H1 (cell line): ENCODE measurements around the gene KLHL8. TPM values are rescaled to one million over a fixed set of nuclear protein-coding genes. Genes with fewer than 3 reads are reported as not detected.

Experiments
- CTCF ChIA-PET: fragments of 300-600 bp; sonication (Branson Sonifier 250); formaldehyde crosslinking; loops from one replicate; lab custom pipeline; 2021; ENCODE audit not compliant: partially characterized antibody; lab: Charles Lee
- POLR2A ChIA-PET: fragments of 300-600 bp; sonication (Branson Sonifier 250); formaldehyde crosslinking; loops from one replicate; lab custom pipeline; 2021; ENCODE audit warnings: inconsistent platforms; ENCODE audit not compliant: partially characterized antibody; lab: Charles Lee
- DNase-seq, 2 experiments: peaks; one replicate each; pipeline versions ENCODE4 v3.0.0 to v3.0.0-alpha.2; 2010 to 2022; ENCODE audit warnings: low spot score in 2 of 2, low read depth in 1 of 2, mixed read lengths in 1 of 2
- FAIRE-seq: peaks from 2 replicates; lab custom pipeline; 2011; peaks lifted over from hg19 to GRCh38; lab: Jason Lieb, UNC
- H2AFZ ChIP-seq: 2 replicates; pipeline ENCODE4 v1.8.1; 2012; ENCODE audit warnings: low read length, inconsistent platforms
- H2AK5ac ChIP-seq: 2 replicates; pipeline ENCODE4 v1.6.1; 2013; ENCODE audit warnings: low read depth, low read length
- H2BK120ac ChIP-seq: replicated peaks from 2 replicates; pipeline ENCODE3; 2013; ENCODE audit warnings: low read depth, low read length, inconsistent platforms
- H2BK12ac ChIP-seq: 2 replicates; pipeline ENCODE4 v1.6.1; 2013; ENCODE audit warnings: low read depth, low read length
- H2BK15ac ChIP-seq: 2 replicates; pipeline ENCODE4 v1.6.1; 2013; ENCODE audit warnings: low read length
- H2BK20ac ChIP-seq: 2 replicates; pipeline ENCODE4 v1.6.1; 2013; ENCODE audit warnings: low read length
- H2BK5ac ChIP-seq: 2 replicates; pipeline ENCODE4 v1.6.1; 2013; ENCODE audit warnings: low read depth, low read length
- H3K14ac ChIP-seq: 2 replicates; pipeline ENCODE4 v1.6.1; 2013; ENCODE audit warnings: inconsistent platforms; ENCODE audit not compliant: insufficient read length
- H3K18ac ChIP-seq: 2 replicates; pipeline ENCODE4 v1.6.1; 2013; ENCODE audit warnings: low read length; ENCODE audit errors: extremely low read depth
- H3K23ac ChIP-seq: 2 replicates; pipeline ENCODE4 v1.6.1; 2013; ENCODE audit warnings: inconsistent platforms; ENCODE audit not compliant: insufficient read length
- H3K23me2 ChIP-seq: 2 replicates; pipeline ENCODE4 v1.6.1; 2013; ENCODE audit warnings: low read depth, low read length
- H3K27ac ChIP-seq: 2 replicates; pipeline ENCODE4 v1.6.1; 2011; ENCODE audit warnings: low read depth, low read length, inconsistent platforms
- H3K27me3 ChIP-seq, 4 experiments: replicated peaks in 1 of 4; 1 replicate in 1 of 4; 2 replicates in 3 of 4; pipeline versions ENCODE4 v1.6.1 to v1.8.1; 2011 to 2013; ENCODE audit warnings: low read length in 3 of 4, mild to moderate bottlenecking in 3 of 4, inconsistent platforms in 2 of 4, mixed read lengths in 2 of 4, moderate library complexity in 1 of 4; ENCODE audit not compliant: control insufficient read depth in 3 of 4, insufficient read depth in 3 of 4; ENCODE audit errors: extremely low read depth in 1 of 4
- H3K36me3 ChIP-seq, 4 experiments: 2 replicates each; pipeline versions ENCODE4 v1.6.1 to v1.8.1; 2011 to 2013; ENCODE audit warnings: mild to moderate bottlenecking in 4 of 4, low read length in 3 of 4, moderate library complexity in 2 of 4, control low read depth in 1 of 4, inconsistent platforms in 1 of 4; ENCODE audit not compliant: insufficient read depth in 4 of 4, control insufficient read depth in 2 of 4
- H3K4ac ChIP-seq: replicated peaks from 2 replicates; pipeline ENCODE3; 2013; ENCODE audit warnings: low read length, low read depth, mixed read lengths, inconsistent platforms; ENCODE audit not compliant: insufficient read length
- H3K4me1 ChIP-seq, 4 experiments: replicated peaks in 1 of 4; 1 replicate in 1 of 4; 2 replicates in 3 of 4; pipeline versions ENCODE4 v1.6.1 to v1.8.1; 2011 to 2013; ENCODE audit warnings: low read length in 3 of 4, inconsistent platforms in 2 of 4, mixed read lengths in 1 of 4; ENCODE audit not compliant: insufficient read depth in 4 of 4, control insufficient read depth in 3 of 4
- H3K4me2 ChIP-seq, 2 experiments: 2 replicates each; pipeline versions ENCODE4 v1.6.1 to v1.8.1; 2011 to 2013; ENCODE audit warnings: low read depth in 2 of 2, low read length in 2 of 2, control low read depth in 1 of 2, inconsistent platforms in 1 of 2, mild to moderate bottlenecking in 1 of 2; ENCODE audit not compliant: insufficient read depth in 1 of 2
- H3K4me3 ChIP-seq, 4 experiments: fragments of 200-600, 300-600 bp in 1 of 4; sonication (generic), shearing (Covaris generic), sonication (Bioruptor Twin) in 1 of 4; 2 replicates each; pipeline versions ENCODE4 v1.5.1 to v1.8.1; 2011 to 2016; ENCODE audit warnings: low read length in 4 of 4, low read depth in 3 of 4, control low read depth in 2 of 4, inconsistent platforms in 2 of 4, mild to moderate bottlenecking in 2 of 4, mixed read lengths in 1 of 4, moderate library complexity in 1 of 4; ENCODE audit not compliant: insufficient read depth in 2 of 4; ENCODE audit errors: extremely low read depth in 1 of 4
- H3K56ac ChIP-seq: replicated peaks from 2 replicates; pipeline ENCODE3; 2013; ENCODE audit warnings: low read depth, mild to moderate bottlenecking, mixed read lengths, low read length, inconsistent platforms; ENCODE audit not compliant: insufficient read length
- H3K79me1 ChIP-seq: 2 replicates; pipeline ENCODE4 v1.6.1; 2013; ENCODE audit warnings: low read depth, low read length, control low read depth
- H3K79me2 ChIP-seq, 2 experiments: 2 replicates each; pipeline versions ENCODE4 v1.6.1 to v1.8.1; 2012 to 2013; ENCODE audit warnings: low read length in 2 of 2, mild to moderate bottlenecking in 2 of 2, inconsistent platforms in 1 of 2; ENCODE audit not compliant: insufficient read depth in 2 of 2, control insufficient read depth in 1 of 2
- H3K9ac ChIP-seq, 4 experiments: replicated peaks in 1 of 4; 1 replicate in 1 of 4; 2 replicates in 3 of 4; pipeline versions ENCODE4 v1.6.1 to v1.8.1; 2011 to 2013; ENCODE audit warnings: low read depth in 3 of 4, low read length in 3 of 4, control low read depth in 2 of 4, mild to moderate bottlenecking in 2 of 4, moderate library complexity in 2 of 4, inconsistent platforms in 1 of 4; ENCODE audit errors: extremely low read depth in 1 of 4
- H3K9me3 ChIP-seq, 2 experiments: 2 replicates each; pipeline versions ENCODE4 v1.6.1 to v1.8.1; 2012 to 2013; ENCODE audit warnings: mild to moderate bottlenecking in 2 of 2, moderate library complexity in 2 of 2, control low read depth in 1 of 2, inconsistent platforms in 1 of 2, low read depth in 1 of 2, low read length in 1 of 2, mixed read lengths in 1 of 2; ENCODE audit not compliant: insufficient read depth in 2 of 2
- H4K20me1 ChIP-seq, 2 experiments: replicated peaks in 1 of 2; 2 replicates each; pipeline versions ENCODE3 to v1.8.1; 2011 to 2013; ENCODE audit warnings: inconsistent platforms in 2 of 2, low read length in 2 of 2, mild to moderate bottlenecking in 1 of 2; ENCODE audit not compliant: insufficient read depth in 2 of 2, control insufficient read depth in 1 of 2
- H4K5ac ChIP-seq: 2 replicates; pipeline ENCODE4 v1.6.1; 2013; ENCODE audit warnings: low read length, low read depth, mixed read lengths, inconsistent platforms; ENCODE audit not compliant: insufficient read length
- H4K8ac ChIP-seq: 2 replicates; pipeline ENCODE4 v1.8.0; 2013; ENCODE audit warnings: mild to moderate bottlenecking, moderate library complexity, low read length, inconsistent platforms; ENCODE audit not compliant: insufficient read depth; ENCODE audit errors: extremely low read depth
- H4K91ac ChIP-seq: replicated peaks from 2 replicates; pipeline ENCODE3; 2013; ENCODE audit warnings: low read length, mixed read lengths, inconsistent platforms; ENCODE audit not compliant: insufficient read length
- BACH1 ChIP-seq: IDR thresholded peaks from 2 replicates; pipeline ENCODE4 v1.6.1; 2012; ENCODE audit warnings: low read length, improper control_type of control experiment
- EP300 ChIP-seq, 2 experiments: IDR thresholded peaks; 1 replicate in 1 of 2; 2 replicates in 1 of 2; pipeline ENCODE4 v1.6.1; 2011 to 2012; ENCODE audit warnings: low read depth in 2 of 2, low read length in 2 of 2, mild to moderate bottlenecking in 2 of 2, borderline replicate concordance in 1 of 2, inconsistent platforms in 1 of 2, moderate library complexity in 1 of 2
- FOSL1 ChIP-seq: IDR thresholded peaks from 2 replicates; pipeline ENCODE4 v1.6.1; 2011; ENCODE audit warnings: mild to moderate bottlenecking, low read depth, low read length, moderate library complexity; ENCODE audit not compliant: insufficient read depth
- KDM5A ChIP-seq: fragments of 200-600 bp; IDR thresholded peaks from 2 replicates; pipeline ENCODE4 v1.7.1; 2012; ENCODE audit warnings: mild to moderate bottlenecking, low read length, inconsistent platforms, mixed read lengths
- MAFK ChIP-seq: IDR thresholded peaks from 2 replicates; pipeline ENCODE4 v1.6.1; 2012; ENCODE audit warnings: low read depth, mild to moderate bottlenecking, improper control_type of control experiment, low read length
- MAX ChIP-seq: IDR thresholded peaks from 2 replicates; pipeline ENCODE4 v1.6.1; 2012; ENCODE audit warnings: inconsistent platforms
- POLR2AphosphoS5 ChIP-seq: IDR thresholded peaks from 2 replicates; pipeline ENCODE4 v1.6.1; 2011; ENCODE audit warnings: low read depth, low read length
- RBBP5 ChIP-seq: IDR thresholded peaks from 2 replicates; pipeline ENCODE4 v1.7.1; 2012; ENCODE audit warnings: low read depth, mild to moderate bottlenecking, inconsistent platforms, low read length, moderate library complexity, borderline replicate concordance
- RXRA ChIP-seq: IDR thresholded peaks from 2 replicates; pipeline ENCODE4 v1.6.1; 2011; ENCODE audit warnings: low read depth, mild to moderate bottlenecking, low read length, moderate library complexity; ENCODE audit not compliant: insufficient read depth
- TBP ChIP-seq: IDR thresholded peaks from 2 replicates; pipeline ENCODE4 v1.6.1; 2011; ENCODE audit warnings: low read depth, low read length, improper control_type of control experiment
- USF2 ChIP-seq: IDR thresholded peaks from 2 replicates; pipeline ENCODE4 v1.6.1; 2011; ENCODE audit warnings: low read length, improper control_type of control experiment
- ZNF274 ChIP-seq: IDR thresholded peaks from 2 replicates; pipeline ENCODE4 v1.7.0; 2012; ENCODE audit warnings: low read length, borderline replicate concordance; ENCODE audit errors: extremely low read depth
- WGBS, 2 experiments: shearing (Covaris generic) in 1 of 2; methylation state at CpG; one replicate each; pipeline versions ENCODE4 v1.1.6 to v1.1.7; 2013 to 2015; ENCODE audit warnings: low lambda C conversion rate in 2 of 2, mixed read lengths in 2 of 2, inconsistent platforms in 1 of 2, low coverage in 1 of 2, missing lambda C conversion rate in 1 of 2; ENCODE audit not compliant: insufficient replicate concordance in 2 of 2, insufficient coverage in 1 of 2, insufficient read length in 1 of 2; ENCODE audit errors: extremely low coverage in 1 of 2, missing lambda C conversion rate in 1 of 2; 5-methylcytosine and 5-hydroxymethylcytosine counted together
- polyA plus RNA-seq, 7 experiments: library from polyadenylated mRNA; depleted of rRNA in 3 of 7; stranded (reverse) in 5 of 7; unstranded in 2 of 7; fragments of >200 nt in 5 of 7; fragments of 200-250 nt in 2 of 7; gene quantifications; 1 replicate in 5 of 7; 2 replicates in 1 of 7; 4 replicates in 1 of 7; pipeline versions ENCODE4 v1.2.1 to v1.2.3, GENCODE V29; 2011 to 2013; ENCODE audit warnings: missing spikeins in 2 of 7, mixed read lengths in 2 of 7
- total RNA-seq: library from RNA; stranded (reverse); fragmentation: NEBNext Ultra II Directional; extraction: Animal tissue kit (Norgen Biotek cat#: 25700); gene quantifications from 2 replicates; pipeline ENCODE4 v1.2.1, GENCODE V29; 2021

The KLHL8 gene
- total and polyA plus RNA-seq, 2 of the 8 experiments (the other 6 are each of a cell fraction or from before 2014, with no cell fraction given), result 0.94 to 8.1 TPM

GRCh38 chr4:87225936-87226335, 5.5 kb upstream of the KLHL8 start:
- Histone ChIP-seq H2BK12ac (no peak overlapping the region), H3K4me3 (no peak overlapping the region), H2BK20ac (no peak overlapping the region), H2BK15ac (no peak overlapping the region), H2BK5ac (no peak overlapping the region), H3K27me3 (no peaks in the 10 kb centered on the region), H3K23me2 (no peaks in the 10 kb centered on the region), H3K79me2 (no peaks in the 10 kb centered on the region), H3K79me1 (no peaks in the 10 kb centered on the region), H2BK120ac (no peak overlapping the region), H2AFZ (no peak overlapping the region), H3K23ac (no peak overlapping the region), H4K8ac (no peak overlapping the region), H3K27ac (no peak overlapping the region), H3K36me3 (no peaks in the 10 kb centered on the region; a peak in 1 of 8 replicates), H2AK5ac (no peak overlapping the region), H3K18ac (no peak overlapping the region), H4K5ac (no peak overlapping the region), H3K4ac (no peak overlapping the region), H3K9ac (no peak overlapping the region), H3K56ac (no peak overlapping the region), H3K4me1 (no peaks in the 10 kb centered on the region), H4K20me1 (no peaks in the 10 kb centered on the region), H3K9me3 (no peaks in the 10 kb centered on the region), H3K14ac (no peak overlapping the region), H3K4me2 (no peak overlapping the region), H4K91ac (no peak overlapping the region)
- FAIRE-seq, result no peak
- POLR2A ChIA-PET, result interaction anchor here (1.1 kb wide), 1 partner anchor 12 kb away, joined by 3 read pairs; no protein-coding TSS in a partner anchor
- CTCF ChIA-PET, result no interaction called here
- no peak for DNase-seq
- TF ChIP-seq EP300 (IDR thresholded peaks at IDR 0.05; ENCODE audit: borderline replicate concordance in 1 of 2, low read depth in 2 of 2, low read length in 2 of 2), result no peak
- TF ChIP-seq RBBP5, result no peak
- TF ChIP-seq USF2, result no peak
- TF ChIP-seq MAFK, result no peak
- TF ChIP-seq FOSL1, result no peak
- TF ChIP-seq TBP, result no peak
- TF ChIP-seq BACH1, result no peak
- no peak for TF ChIP-seq ZNF274
- no peak for TF ChIP-seq RXRA
- TF ChIP-seq KDM5A, result no peak
- TF ChIP-seq MAX, result no peak
- TF ChIP-seq POLR2AphosphoS5, result no peak
- 96% methylated on average over 5 of the region's 5 CpGs; no CpG with 5 or more reads in 1 of the 2 experiments for WGBS, 2 experiments
